ENCODE measurements around the gene DAND5. TPM values are rescaled to one million over a fixed set of nuclear protein-coding genes. Genes with fewer than 3 reads are reported as not detected.

The DAND5 gene, protein sequence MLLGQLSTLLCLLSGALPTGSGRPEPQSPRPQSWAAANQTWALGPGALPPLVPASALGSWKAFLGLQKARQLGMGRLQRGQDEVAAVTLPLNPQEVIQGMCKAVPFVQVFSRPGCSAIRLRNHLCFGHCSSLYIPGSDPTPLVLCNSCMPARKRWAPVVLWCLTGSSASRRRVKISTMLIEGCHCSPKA
- 0.09 TPM in 1 of 2 replicates, not detected in the other for total RNA-seq

GRCh38 chr19:12969292-12969988 is at the start of gene DAND5:
Gene DAND5 (plus strand): TSS chr19:12969576. CDS start chr19:12969661, 85 bp downstream.

GRCh38 chr19:12933287-12934072 is 35.9 kb upstream of the DAND5 start, which contains the start of gene FARSA:
Gene FARSA (minus strand): TSS chr19:12933711. CDS start chr19:12933696, 15 bp downstream.

GRCh38 chr19:12937927-12938778 is 31.2 kb upstream of the DAND5 start, which contains the start of gene CALR:
Gene CALR (plus strand): TSS chr19:12938609. CDS start chr19:12938680, 71 bp downstream.

DNA sequence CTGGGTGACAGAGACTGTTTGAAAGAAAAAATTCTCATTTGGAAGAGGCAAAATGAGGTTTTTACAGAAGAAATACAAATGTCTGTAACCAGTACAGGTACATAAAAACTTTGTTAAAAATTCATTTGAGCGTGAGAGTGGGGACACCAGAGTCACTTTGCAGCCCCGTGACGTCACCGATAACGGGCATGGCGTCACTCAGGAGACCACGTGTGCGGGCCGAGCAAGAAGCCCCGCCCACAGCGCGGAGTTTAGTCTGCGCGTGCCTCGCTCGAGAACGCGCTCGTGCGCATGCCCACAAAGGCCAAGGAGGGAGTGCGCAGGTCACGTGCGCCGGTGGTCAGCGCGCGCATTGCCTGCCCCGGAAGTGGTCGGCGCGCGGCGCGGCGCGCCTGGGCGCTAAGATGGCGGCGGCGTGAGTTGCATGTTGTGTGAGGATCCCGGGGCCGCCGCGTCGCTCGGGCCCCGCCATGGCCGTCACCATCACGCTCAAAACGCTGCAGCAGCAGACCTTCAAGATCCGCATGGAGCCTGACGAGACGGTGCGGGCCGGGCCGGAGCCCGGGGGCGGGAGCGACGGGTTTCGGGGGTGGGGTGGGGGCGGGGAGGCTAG is 23.8 kb upstream of the DAND5 start, which contains the start of gene RAD23A:
RAD23A (plus strand) TSS at position 384 of the 613 bp plus-strand sequence; CDS start at position 471, 87 bp downstream.

DNA sequence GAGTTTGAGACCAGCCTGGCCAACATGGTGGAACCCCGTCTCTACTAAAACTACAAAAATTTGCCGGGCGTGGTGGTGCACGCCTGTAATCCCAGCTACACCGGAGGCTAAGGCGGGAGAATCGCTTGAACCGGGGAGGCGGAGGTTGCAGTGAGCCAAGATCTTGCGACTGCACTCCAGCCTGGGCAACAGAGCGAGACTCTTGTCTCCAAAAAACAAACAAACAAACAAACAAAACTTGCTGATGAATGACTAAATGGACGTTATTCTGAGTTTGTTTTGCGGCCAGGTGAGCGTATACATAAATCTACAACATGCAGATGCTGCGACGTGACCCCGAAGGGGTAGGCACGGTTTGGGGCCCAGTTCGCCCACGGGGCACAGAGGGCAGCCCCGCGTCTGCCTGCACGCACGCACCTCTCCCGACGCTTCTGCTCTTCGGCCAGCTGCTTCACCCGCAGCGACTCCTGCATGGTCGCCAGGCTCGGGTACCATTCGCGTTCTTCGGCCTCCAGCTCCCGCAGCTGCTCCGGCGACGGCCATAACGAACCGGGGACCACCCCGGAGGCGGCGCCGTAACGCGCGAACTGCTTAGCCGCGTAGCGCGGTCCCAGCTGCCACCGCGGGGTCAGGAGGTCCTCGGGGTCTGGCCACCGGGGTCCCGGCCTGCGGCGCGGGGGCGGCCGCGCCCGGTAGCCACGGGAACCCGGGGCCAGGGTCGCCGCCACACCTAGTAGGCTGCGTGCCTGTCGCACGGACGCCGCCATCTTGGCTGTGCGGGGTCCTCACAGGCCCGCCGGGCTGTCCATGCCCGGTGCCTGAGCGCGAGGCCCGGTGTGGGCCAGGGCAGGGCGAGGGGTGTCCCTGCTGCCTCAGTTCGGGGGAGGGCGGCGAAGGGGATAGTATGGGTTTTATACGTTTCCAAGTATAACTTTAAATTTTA is 12.7 kb upstream of the DAND5 start, which contains the start of gene GADD45GIP1:
GADD45GIP1 (minus strand) TSS at position 778 of the 943 bp plus-strand sequence; CDS start at position 767, 11 bp downstream.

DNA sequence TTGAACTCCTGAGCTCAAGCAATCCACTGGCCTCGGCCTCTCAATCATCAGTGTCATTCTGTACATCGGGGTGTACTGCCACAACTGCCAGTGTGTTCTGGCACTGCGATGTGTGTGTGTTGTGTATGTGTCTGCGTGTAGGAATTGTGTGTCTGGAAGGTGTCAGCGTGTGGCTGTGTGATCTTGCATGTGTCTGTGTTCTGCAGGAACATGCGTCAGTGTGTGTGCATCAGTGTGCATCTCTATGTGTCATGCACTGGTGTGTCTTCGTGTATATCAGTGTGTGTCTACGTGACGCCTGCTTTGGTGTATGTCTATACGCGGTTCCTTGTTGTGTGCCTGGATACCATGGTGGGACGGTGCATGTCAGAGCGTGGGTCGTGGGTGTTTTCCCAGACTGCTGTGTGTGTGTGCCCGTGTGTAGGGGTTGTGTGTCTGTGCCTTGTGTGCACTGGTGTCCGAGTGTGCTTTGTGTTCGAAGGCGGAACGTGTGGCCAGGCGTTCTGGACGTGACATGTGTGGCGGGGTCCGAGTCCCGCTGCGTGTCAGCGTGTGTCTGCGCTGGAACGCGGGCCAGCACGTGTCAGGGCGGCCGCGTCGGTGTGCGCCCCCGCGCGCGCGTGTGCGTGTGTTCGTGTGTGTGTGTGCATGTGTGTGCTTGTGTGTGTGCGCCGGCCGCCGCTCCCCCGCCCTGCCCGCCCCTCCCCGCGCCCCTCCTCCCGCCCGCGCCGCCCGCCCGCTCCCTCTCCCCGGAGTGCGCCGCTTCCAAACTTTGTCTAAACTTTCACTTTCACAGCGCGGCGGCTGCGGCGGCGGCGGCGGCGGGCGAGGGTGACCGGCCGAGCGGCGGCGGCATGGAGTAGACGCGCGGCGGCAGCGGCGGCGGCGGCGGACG is 25.6 kb downstream of the DAND5 start, which contains the start of gene NFIX:
NFIX (plus strand) TSS at position 775 of the 895 bp plus-strand sequence. CDS start 363 bp downstream, outside the sequence.

Other genes with a start within 250 kb of the DAND5 start
- 29.8 and 31.5 TPM in 2 replicates for gene TNPO2, start 245.6 kb upstream of the DAND5 start, total RNA-seq
- 149 and 154 TPM in 2 replicates for gene TRIR, start 234.9 kb upstream of the DAND5 start, total RNA-seq
- gene GET3, start 232.1 kb upstream of the DAND5 start, total RNA-seq: 96.2 and 110 TPM in 2 replicates
- not detected in 2 replicates for gene BEST2, start 217.8 kb upstream of the DAND5 start, total RNA-seq
- 11.7 and 17.2 TPM in 2 replicates for gene HOOK2, start 194.0 kb upstream of the DAND5 start, total RNA-seq
- gene JUNB, start 178.1 kb upstream of the DAND5 start, total RNA-seq: 28.0 and 50.4 TPM in 2 replicates
- 224 and 246 TPM in 2 replicates for gene PRDX2, start 167.8 kb upstream of the DAND5 start, total RNA-seq
- gene THSD8, start 167.5 kb upstream of the DAND5 start, total RNA-seq: not detected in 2 replicates
- 18.4 and 35.4 TPM in 2 replicates for gene RNASEH2A, start 163.0 kb upstream of the DAND5 start, total RNA-seq
- not detected in 2 replicates for gene RTBDN, start 135.0 kb upstream of the DAND5 start, total RNA-seq
- gene MAST1, start 131.1 kb upstream of the DAND5 start, total RNA-seq: 0.09 and 0.36 TPM in 2 replicates
- gene DNASE2, start 88.1 kb upstream of the DAND5 start, total RNA-seq: 11.1 and 18.9 TPM in 2 replicates
- not detected in 2 replicates for gene KLF1, start 82.4 kb upstream of the DAND5 start, total RNA-seq
- 16.5 and 22.1 TPM in 2 replicates for gene GCDH, start 78.4 kb upstream of the DAND5 start, total RNA-seq
- gene SYCE2, start 50.3 kb upstream of the DAND5 start, total RNA-seq: 0.09 TPM in 1 of 2 replicates, not detected in the other
- 54.9 and 57.3 TPM in 2 replicates for gene FARSA, start 35.9 kb upstream of the DAND5 start, total RNA-seq
- gene CALR, start 31.0 kb upstream of the DAND5 start, total RNA-seq: 1,479 and 1,611 TPM in 2 replicates
- gene RAD23A, start 23.7 kb upstream of the DAND5 start, total RNA-seq: 59.1 and 98.8 TPM in 2 replicates
- gene GADD45GIP1, start 12.4 kb upstream of the DAND5 start, total RNA-seq: 31.3 and 32.6 TPM in 2 replicates
- gene NFIX, start 25.9 kb downstream of the DAND5 start, total RNA-seq: 8.1 and 21.8 TPM in 2 replicates
- 48.0 and 58.7 TPM in 2 replicates for gene LYL1, start 133.3 kb downstream of the DAND5 start, total RNA-seq
- 33.3 and 38.7 TPM in 2 replicates for gene TRMT1, start 147.2 kb downstream of the DAND5 start, total RNA-seq
- gene NACC1, start 148.7 kb downstream of the DAND5 start, total RNA-seq: 53.1 and 55.5 TPM in 2 replicates
- 69.3 and 76.5 TPM in 2 replicates for gene STX10, start 180.8 kb downstream of the DAND5 start, total RNA-seq
- 21.3 and 21.8 TPM in 2 replicates for gene IER2, start 180.8 kb downstream of the DAND5 start, total RNA-seq

Measured in endothelial cell of coronary artery (primary cell).